Ascending aorta (tissue), 2 donors: Measurements from ENCODE around the gene BABAM2. TPM values are rescaled to one million over a fixed set of nuclear protein-coding genes. Genes with fewer than 3 reads are reported as not detected.
A peak's percentile ranks its signal among the peaks of the same experiment; 100 is the strongest.

Source experiments
- DNase-seq, 2 donors: peaks; one replicate each; pipeline ENCODE4 v3.0.0-alpha.2; 2019; ENCODE audit warnings: low spot score in 2 of 2
- H3K27ac ChIP-seq, 2 donors: fragments of 200-600 bp; sonication (generic); one replicate each; pipeline ENCODE4 v1.5.1; 2016 to 2017; ENCODE audit warnings: mild to moderate bottlenecking in 1 of 2
- H3K27me3 ChIP-seq: fragments of 200-600 bp; sonication (generic); one replicate; pipeline ENCODE4 v1.5.1; 2017
- H3K36me3 ChIP-seq, 2 donors: fragments of 200-600 bp; sonication (generic); one replicate each; pipeline ENCODE4 v1.5.1; 2016
- H3K4me1 ChIP-seq, 2 donors: fragments of 200-600 bp; sonication (generic); one replicate each; pipeline ENCODE4 v1.5.1; 2016 to 2017; ENCODE audit warnings: mild to moderate bottlenecking in 1 of 2
- H3K4me3 ChIP-seq, 2 donors: fragments of 200-600 bp; sonication (generic); one replicate each; pipeline ENCODE4 v1.5.1; 2016 to 2017; ENCODE audit warnings: mild to moderate bottlenecking in 1 of 2
- H3K9me3 ChIP-seq, 2 donors: fragments of 200-600 bp; sonication (generic); one replicate each; pipeline ENCODE4 v1.5.1; 2016
- CTCF ChIP-seq, 3 experiments: fragments of 200-600 bp in 2 of 3; fragments of 450-650 bp in 1 of 3; sonication (generic) in 2 of 3; IDR thresholded peaks; one replicate each; pipeline ENCODE4 v1.5.1; 2016 to 2019; ENCODE audit warnings: antibody characterized with exemption in 3 of 3, mild to moderate bottlenecking in 1 of 3, moderate library complexity in 1 of 3
- intact Hi-C: fragments of 100-400 bp; cut with DNase I; formaldehyde crosslinking; loops from one replicate; pipeline ENCODE4 v1.15.1; 2023
- total RNA-seq: library from RNA; depleted of rRNA; stranded (reverse); fragments of >200 nt; gene quantifications from one replicate; pipeline ENCODE4 v1.1.0, GENCODE V29; 2016

The BABAM2 gene
- total RNA-seq, 1 donor from 2014 or later, result 19.6 TPM

GRCh38 chr2:28271231-28271918, 380.8 kb downstream of the BABAM2 start:
- TF ChIP-seq CTCF (IDR thresholded peaks at IDR 0.05), result no peak
- H3K36me3 ChIP-seq, result no peaks in the 10 kb centered on the region
- H3K4me3 ChIP-seq, result no peak overlapping the region
- H3K27ac ChIP-seq, result no peak overlapping the region
- H3K9me3 ChIP-seq, result no peaks in the 10 kb centered on the region
- no peak for DNase-seq
- intact Hi-C loops, result loop anchor here (10.0 kb wide), 1 partner anchor 167 kb away; no protein-coding TSS in a partner anchor
- H3K27me3 ChIP-seq, result no peaks in the 10 kb centered on the region
- peaks cover 5 to 19% of the 10 kb centered on the region in 2 donors for H3K4me1 ChIP-seq

GRCh38 chr2:28271919-28272250, 381.4 kb downstream of the BABAM2 start:
- H3K36me3 ChIP-seq, result no peaks in the 10 kb centered on the region
- H3K27ac ChIP-seq, result no peak overlapping the region
- H3K27me3 ChIP-seq, result no peaks in the 10 kb centered on the region
- DNase-seq, result no peak
- no peak overlapping the region for H3K4me3 ChIP-seq
- H3K4me1 ChIP-seq, result peaks cover 10 to 25% of the 10 kb centered on the region in 2 donors
- H3K9me3 ChIP-seq, result no peaks in the 10 kb centered on the region
- intact Hi-C loops, result loop anchor here (10.0 kb wide), 1 partner anchor 167 kb away; no protein-coding TSS in a partner anchor
- no peak for TF ChIP-seq CTCF (IDR thresholded peaks at IDR 0.05)

- Histone ChIP-seq H3K27me3 (no peaks in the 10 kb centered on the region), H3K36me3 (no peaks in the 10 kb centered on the region), H3K9me3 (no peaks in the 10 kb centered on the region), H3K27ac (no peak overlapping the region), H3K4me3 (no peak overlapping the region), H3K4me1 (peaks cover 10 to 25% of the 10 kb centered on the region in 2 donors)
- DNase-seq, result no peak
- intact Hi-C loops, result loop anchor here (10.0 kb wide), 1 partner anchor 169 kb away; no protein-coding TSS in a partner anchor
- TF ChIP-seq CTCF (IDR thresholded peaks at IDR 0.05), result no peak
These were observed 383.2 kb downstream of the BABAM2 start for GRCh38 chr2:28273751-28274150.

GRCh38 chr2:28274911-28275685, 384.6 kb downstream of the BABAM2 start:
- H3K4me3 ChIP-seq, result no peak overlapping the region
- no peaks in the 10 kb centered on the region for H3K36me3 ChIP-seq
- peaks cover 10 to 20% of the 10 kb centered on the region in 2 donors for H3K4me1 ChIP-seq
- TF ChIP-seq CTCF (IDR thresholded peaks at IDR 0.05), result no peak
- intact Hi-C loops, result loop anchor here (5.0 to 10.0 kb wide), 2 partner anchors 170 to 323 kb away; no protein-coding TSS in a partner anchor
- H3K9me3 ChIP-seq, result no peaks in the 10 kb centered on the region
- H3K27ac ChIP-seq, result peak overlapping the region; percentile 49 to 58
- no peaks in the 10 kb centered on the region for H3K27me3 ChIP-seq
- peak in 1 of 2 donors; percentile 72 for DNase-seq

- H3K36me3 ChIP-seq, result no peaks in the 10 kb centered on the region
- H3K9me3 ChIP-seq, result no peaks in the 10 kb centered on the region
- no peak overlapping the region for H3K4me3 ChIP-seq
- DNase-seq, result peak in 1 of 2 donors; percentile 67
- no peak for TF ChIP-seq CTCF (IDR thresholded peaks at IDR 0.05)
- intact Hi-C loops, result loop anchor here (5.0 to 10.0 kb wide), 2 partner anchors 171 to 324 kb away; no protein-coding TSS in a partner anchor
- no peaks in the 10 kb centered on the region for H3K27me3 ChIP-seq
- H3K27ac ChIP-seq, result peak overlapping the region; percentile 59 to 80
- peaks cover 10 to 20% of the 10 kb centered on the region in 2 donors for H3K4me1 ChIP-seq
These were observed 385.6 kb downstream of the BABAM2 start for GRCh38 chr2:28276076-28276618.
